Endothelial cell (in vitro differentiated cells): ENCODE data around the gene TAS2R1. TPM values are rescaled to one million over a fixed set of nuclear protein-coding genes. Genes with fewer than 3 reads are reported as not detected.

Experiments used
- DNase-seq: peaks from one replicate; pipeline ENCODE4 v3.0.0; 2021; ENCODE audit warnings: low spot score
- H3K27ac Mint-ChIP-seq: one replicate; pipeline ENCODE4 v1.8.0; 2021; ENCODE audit warnings: mixed read lengths, inconsistent platforms; ENCODE audit not compliant: unreplicated experiment
- H3K27me3 Mint-ChIP-seq: one replicate; pipeline ENCODE4 v1.8.0; 2021; ENCODE audit warnings: mild to moderate bottlenecking, moderate library complexity, mixed read lengths, inconsistent platforms; ENCODE audit not compliant: unreplicated experiment
- H3K36me3 Mint-ChIP-seq: one replicate; pipeline ENCODE4 v1.8.0; 2021; ENCODE audit warnings: mild to moderate bottlenecking, low read depth, mixed read lengths, inconsistent platforms; ENCODE audit not compliant: unreplicated experiment
- H3K4me1 Mint-ChIP-seq: one replicate; pipeline ENCODE4 v1.8.0; 2021; ENCODE audit warnings: mild to moderate bottlenecking, mixed read lengths, inconsistent platforms; ENCODE audit not compliant: unreplicated experiment
- H3K4me3 Mint-ChIP-seq: one replicate; pipeline ENCODE4 v1.8.0; 2021; ENCODE audit warnings: mild to moderate bottlenecking, mixed read lengths, inconsistent platforms; ENCODE audit not compliant: unreplicated experiment
- H3K9me3 Mint-ChIP-seq: one replicate; pipeline ENCODE4 v1.8.0; 2021; ENCODE audit warnings: mixed read lengths, inconsistent platforms; ENCODE audit not compliant: unreplicated experiment
- total RNA-seq: library from RNA; stranded (reverse); fragmentation: NEBNext Ultra II Directional; extraction: Animal tissue kit (Norgen Biotek cat#: 25700); gene quantifications from one replicate; pipeline ENCODE4 v1.2.1, GENCODE V29; 2021; ENCODE audit not compliant: unreplicated experiment
- TF ChIP-seq, protein P1 (sequence below): fragments of 200-600 bp; sonication (generic); IDR thresholded peaks from one replicate; pipeline ENCODE4 v1.5.0; 2021; ENCODE audit warnings: antibody characterized with exemption; ENCODE audit not compliant: unreplicated experiment

Gene TAS2R1
- total RNA-seq, 1 donor from 2014 or later = not detected

GRCh38 chr5:9619331-9620092, 10.6 kb downstream of the TAS2R1 start:
- Mint-ChIP-seq H3K36me3 (no peaks in the 10 kb centered on the region), H3K27me3 (peaks cover 4% of the 10 kb centered on the region), H3K4me1 (peaks cover 37% of the 10 kb centered on the region), H3K4me3 (no peak overlapping the region), H3K9me3 (no peaks in the 10 kb centered on the region), H3K27ac (no peak overlapping the region)
- DNase-seq = no peak
- TF ChIP-seq, protein P1, sequence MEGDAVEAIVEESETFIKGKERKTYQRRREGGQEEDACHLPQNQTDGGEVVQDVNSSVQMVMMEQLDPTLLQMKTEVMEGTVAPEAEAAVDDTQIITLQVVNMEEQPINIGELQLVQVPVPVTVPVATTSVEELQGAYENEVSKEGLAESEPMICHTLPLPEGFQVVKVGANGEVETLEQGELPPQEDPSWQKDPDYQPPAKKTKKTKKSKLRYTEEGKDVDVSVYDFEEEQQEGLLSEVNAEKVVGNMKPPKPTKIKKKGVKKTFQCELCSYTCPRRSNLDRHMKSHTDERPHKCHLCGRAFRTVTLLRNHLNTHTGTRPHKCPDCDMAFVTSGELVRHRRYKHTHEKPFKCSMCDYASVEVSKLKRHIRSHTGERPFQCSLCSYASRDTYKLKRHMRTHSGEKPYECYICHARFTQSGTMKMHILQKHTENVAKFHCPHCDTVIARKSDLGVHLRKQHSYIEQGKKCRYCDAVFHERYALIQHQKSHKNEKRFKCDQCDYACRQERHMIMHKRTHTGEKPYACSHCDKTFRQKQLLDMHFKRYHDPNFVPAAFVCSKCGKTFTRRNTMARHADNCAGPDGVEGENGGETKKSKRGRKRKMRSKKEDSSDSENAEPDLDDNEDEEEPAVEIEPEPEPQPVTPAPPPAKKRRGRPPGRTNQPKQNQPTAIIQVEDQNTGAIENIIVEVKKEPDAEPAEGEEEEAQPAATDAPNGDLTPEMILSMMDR = no peak

DNA sequence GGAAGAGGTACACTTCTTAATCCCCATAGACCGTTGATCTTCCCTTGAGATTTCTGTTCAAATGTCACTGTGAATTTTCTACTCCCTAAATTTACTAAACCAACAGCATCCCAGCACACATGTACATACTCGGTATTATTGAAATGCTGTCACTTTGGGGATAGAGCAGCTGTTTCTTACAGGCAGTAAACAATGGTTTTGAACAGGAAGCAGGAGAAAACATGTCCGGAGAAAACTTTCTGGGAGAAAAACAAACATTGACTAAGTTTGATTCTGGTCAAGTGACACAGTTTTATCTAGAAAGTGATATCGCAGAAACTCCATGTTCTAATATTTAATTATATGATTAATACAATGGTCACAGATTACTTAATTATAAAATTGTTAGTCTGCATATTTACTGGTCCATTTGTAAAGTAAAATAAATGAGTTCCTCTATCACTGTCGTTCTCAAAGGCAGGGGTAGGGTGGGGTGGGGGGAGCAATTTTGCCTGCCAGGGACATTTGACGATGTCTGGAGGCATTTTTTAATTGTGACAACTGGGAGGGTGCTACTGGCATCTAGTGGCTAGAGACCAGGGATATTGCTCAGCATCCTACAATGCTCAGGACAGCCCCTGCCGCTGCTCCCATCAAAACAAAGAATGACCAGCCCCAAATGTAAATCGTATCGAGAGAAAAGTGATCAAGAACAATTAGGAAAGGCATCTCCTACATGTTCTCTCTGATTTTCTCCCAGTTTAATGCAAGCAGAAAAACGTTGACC, 12.2 kb downstream of the TAS2R1 start:
- Mint-ChIP-seq H3K9me3 (no peaks in the 10 kb centered on the region), H3K27ac (peak overlapping the region; percentile 88), H3K4me1 (peaks cover 27% of the 10 kb centered on the region), H3K36me3 (no peaks in the 10 kb centered on the region), H3K27me3 (peaks cover 4% of the 10 kb centered on the region), H3K4me3 (no peak overlapping the region)
- TF ChIP-seq, protein P1 = no peak
- no peak for DNase-seq

- Mint-ChIP-seq H3K36me3 (no peaks in the 10 kb centered on the region), H3K4me1 (peaks cover 22% of the 10 kb centered on the region), H3K9me3 (no peaks in the 10 kb centered on the region), H3K4me3 (no peak overlapping the region), H3K27ac (peak overlapping the region; percentile 88), H3K27me3 (peaks cover 4% of the 10 kb centered on the region)
- TF ChIP-seq, protein P1 = no peak
- no peak for DNase-seq
Observed at GRCh38 chr5:9617221-9617620, 12.9 kb downstream of the TAS2R1 start.

- Mint-ChIP-seq H3K4me3 (no peak overlapping the region), H3K9me3 (no peaks in the 10 kb centered on the region), H3K4me1 (peaks cover 20% of the 10 kb centered on the region), H3K27ac (no peak overlapping the region), H3K36me3 (no peaks in the 10 kb centered on the region), H3K27me3 (peaks cover 4% of the 10 kb centered on the region)
- TF ChIP-seq, protein P1 = no peak
- DNase-seq = no peak
Observed at GRCh38 chr5:9615331-9615730, 14.8 kb downstream of the TAS2R1 start.

- no peak overlapping the region for H3K27ac Mint-ChIP-seq
- no peak for DNase-seq
Observed at GRCh38 chr5:9613360-9613759, 16.8 kb downstream of the TAS2R1 start.

More at GRCh38 chr5:9613360-9613759, 16.8 kb downstream of the TAS2R1 start:
- TF ChIP-seq, protein P1 = no peak
- H3K27me3 Mint-ChIP-seq = peaks cover 2% of the 10 kb centered on the region
- no peak overlapping the region for H3K4me3 Mint-ChIP-seq
- H3K36me3 Mint-ChIP-seq = no peaks in the 10 kb centered on the region
- H3K4me1 Mint-ChIP-seq = peaks cover 14% of the 10 kb centered on the region
- H3K9me3 Mint-ChIP-seq = no peaks in the 10 kb centered on the region
